Tibial artery (tissue), 4 donors: ENCODE results near the gene PLEKHD1.

Source experiments
- DNase-seq, 2 donors: peaks; one replicate each; pipeline ENCODE4 v3.0.0-alpha.2; 2019
- H3K27ac ChIP-seq, 2 donors: fragments of 200-600 bp; sonication (generic) in 1 of 2; 1 replicate in 1 of 2; 2 replicates in 1 of 2; pipeline ENCODE4 v1.5.1; 2018 to 2019; ENCODE audit warnings: mild to moderate bottlenecking in 1 of 2
- H3K27me3 ChIP-seq, 2 donors: fragments of 200-600 bp; sonication (generic) in 1 of 2; one replicate each; pipeline versions ENCODE4 v1.5.1 to v1.6.0; 2016 to 2019
- H3K36me3 ChIP-seq, 3 donors: fragments of 200-600 bp; sonication (generic) in 2 of 3; one replicate each; pipeline ENCODE4 v1.5.1; 2016 to 2019; ENCODE audit warnings: mild to moderate bottlenecking in 2 of 3
- H3K4me1 ChIP-seq, 4 donors: fragments of 200-600 bp; sonication (generic) in 2 of 4; 1 replicate in 3 of 4; 2 replicates in 1 of 4; pipeline ENCODE4 v1.5.1; 2016 to 2019
- H3K4me3 ChIP-seq, 2 donors: fragments of 200-600 bp; sonication (generic) in 1 of 2; 1 replicate in 1 of 2; 2 replicates in 1 of 2; pipeline ENCODE4 v1.5.1; 2018 to 2019; ENCODE audit warnings: mild to moderate bottlenecking in 2 of 2
- H3K9me3 ChIP-seq, 3 donors: fragments of 200-600 bp; sonication (generic) in 1 of 3; one replicate each; pipeline ENCODE4 v1.5.1; 2016 to 2019
- intact Hi-C: fragments of 100-400 bp; cut with DNase I; formaldehyde crosslinking; loops from one replicate; pipeline ENCODE4 v1.15.0; 2023; ENCODE audit warnings: low total_unique reads
- TF ChIP-seq, protein P1 (sequence below), 2 experiments: fragments of 200-600 bp in 1 of 2; fragments of 450-650 bp in 1 of 2; IDR thresholded peaks; one replicate each; pipeline ENCODE4 v1.5.1; 2017 to 2019; ENCODE audit warnings: antibody characterized with exemption in 2 of 2, mild to moderate bottlenecking in 1 of 2, moderate library complexity in 1 of 2

PLEKHD1 gene

DNA sequence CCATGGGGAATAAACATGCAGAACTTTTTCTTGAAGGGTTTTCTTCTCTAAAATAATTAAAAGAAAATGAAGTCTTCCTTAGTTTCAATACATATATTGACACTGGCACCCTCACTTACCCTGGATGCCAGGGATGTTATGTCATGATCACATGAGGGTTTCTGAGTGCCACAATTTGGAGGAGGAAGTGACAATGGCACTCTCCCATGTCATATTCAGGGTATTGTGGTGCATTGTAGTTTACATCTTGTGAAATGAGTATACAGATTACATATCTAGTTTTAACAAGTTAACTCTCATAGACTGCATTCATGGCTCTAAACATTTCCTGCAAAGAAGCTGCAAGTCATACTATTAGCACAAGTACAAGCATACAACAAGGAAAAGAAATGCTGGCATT is 52.4 kb downstream of the PLEKHD1 start:
- H3K27ac ChIP-seq = no peak overlapping the region
- TF ChIP-seq, protein P1, sequence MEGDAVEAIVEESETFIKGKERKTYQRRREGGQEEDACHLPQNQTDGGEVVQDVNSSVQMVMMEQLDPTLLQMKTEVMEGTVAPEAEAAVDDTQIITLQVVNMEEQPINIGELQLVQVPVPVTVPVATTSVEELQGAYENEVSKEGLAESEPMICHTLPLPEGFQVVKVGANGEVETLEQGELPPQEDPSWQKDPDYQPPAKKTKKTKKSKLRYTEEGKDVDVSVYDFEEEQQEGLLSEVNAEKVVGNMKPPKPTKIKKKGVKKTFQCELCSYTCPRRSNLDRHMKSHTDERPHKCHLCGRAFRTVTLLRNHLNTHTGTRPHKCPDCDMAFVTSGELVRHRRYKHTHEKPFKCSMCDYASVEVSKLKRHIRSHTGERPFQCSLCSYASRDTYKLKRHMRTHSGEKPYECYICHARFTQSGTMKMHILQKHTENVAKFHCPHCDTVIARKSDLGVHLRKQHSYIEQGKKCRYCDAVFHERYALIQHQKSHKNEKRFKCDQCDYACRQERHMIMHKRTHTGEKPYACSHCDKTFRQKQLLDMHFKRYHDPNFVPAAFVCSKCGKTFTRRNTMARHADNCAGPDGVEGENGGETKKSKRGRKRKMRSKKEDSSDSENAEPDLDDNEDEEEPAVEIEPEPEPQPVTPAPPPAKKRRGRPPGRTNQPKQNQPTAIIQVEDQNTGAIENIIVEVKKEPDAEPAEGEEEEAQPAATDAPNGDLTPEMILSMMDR (IDR thresholded peaks at IDR 0.05) = no peak
- no peak overlapping the region for H3K4me3 ChIP-seq
- no peaks in the 10 kb centered on the region for H3K36me3 ChIP-seq
- H3K27me3 ChIP-seq = peaks cover 0 to 15% of the 10 kb centered on the region in 2 donors
- DNase-seq = no peak
- intact Hi-C loops = no loop called here
- H3K4me1 ChIP-seq = peaks cover 0 to 3% (median 0%) of the 10 kb centered on the region in 4 donors
- peaks cover 0 to 8% (median 0%) of the 10 kb centered on the region in 3 donors for H3K9me3 ChIP-seq

DNA sequence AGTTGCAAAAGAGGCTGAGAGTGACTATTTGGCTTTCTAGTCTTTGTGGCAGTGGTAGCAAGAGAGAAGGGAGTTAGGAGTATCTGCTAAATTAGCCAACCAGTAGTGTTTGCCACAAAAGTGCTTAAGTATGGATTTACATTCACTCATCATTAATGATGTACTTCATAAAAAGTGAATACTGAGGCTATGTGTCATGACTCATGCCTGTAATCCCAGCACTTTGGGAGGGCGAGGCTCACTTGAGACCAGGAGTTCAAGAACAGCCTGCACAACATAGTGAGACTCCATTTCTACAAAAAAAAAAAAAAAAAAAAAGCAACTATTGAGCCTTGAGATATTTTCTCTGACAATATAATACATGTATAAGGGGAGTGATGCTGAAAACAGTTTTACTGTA is 53.4 kb downstream of the PLEKHD1 start:
- intact Hi-C loops = no loop called here

DNA sequence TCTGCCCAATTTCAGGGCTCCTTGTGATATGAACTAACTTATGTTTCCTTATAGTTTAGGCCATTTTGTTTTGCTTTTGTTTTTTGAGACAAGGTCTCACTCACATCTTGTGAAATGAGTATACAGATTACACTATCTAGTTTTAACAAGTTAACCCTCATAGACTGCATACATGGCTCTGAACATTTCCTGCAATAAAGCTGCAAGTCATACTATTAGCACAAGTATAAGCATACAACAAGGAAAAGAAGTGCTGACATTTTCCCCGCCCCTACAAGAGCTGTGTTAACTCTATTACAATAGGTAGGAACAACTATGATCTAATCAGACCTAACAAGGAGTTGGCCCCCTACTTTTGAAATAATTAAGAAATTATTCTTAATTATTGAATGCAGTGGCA is 54.2 kb downstream of the PLEKHD1 start:
- TF ChIP-seq, protein P1 (IDR thresholded peaks at IDR 0.05) = no peak
- Histone ChIP-seq H3K36me3 (no peaks in the 10 kb centered on the region), H3K27ac (no peak overlapping the region), H3K27me3 (peaks cover 0 to 8% of the 10 kb centered on the region in 2 donors), H3K9me3 (peaks cover 0 to 8% (median 0%) of the 10 kb centered on the region in 3 donors), H3K4me3 (no peak overlapping the region), H3K4me1 (peaks cover 0 to 3% (median 0%) of the 10 kb centered on the region in 4 donors)
- no peak for DNase-seq
- intact Hi-C loops = no loop called here

More for the DNA sequence above, 53.4 kb downstream of the PLEKHD1 start:
- H3K36me3 ChIP-seq = no peaks in the 10 kb centered on the region
- no peak for DNase-seq
- H3K27ac ChIP-seq = no peak overlapping the region
- peaks cover 0 to 10% of the 10 kb centered on the region in 2 donors for H3K27me3 ChIP-seq
- H3K9me3 ChIP-seq = peaks cover 0 to 8% (median 0%) of the 10 kb centered on the region in 3 donors
- H3K4me3 ChIP-seq = no peak overlapping the region
- peaks cover 0 to 3% (median 0%) of the 10 kb centered on the region in 4 donors for H3K4me1 ChIP-seq
- TF ChIP-seq, protein P1 (IDR thresholded peaks at IDR 0.05) = no peak

DNA sequence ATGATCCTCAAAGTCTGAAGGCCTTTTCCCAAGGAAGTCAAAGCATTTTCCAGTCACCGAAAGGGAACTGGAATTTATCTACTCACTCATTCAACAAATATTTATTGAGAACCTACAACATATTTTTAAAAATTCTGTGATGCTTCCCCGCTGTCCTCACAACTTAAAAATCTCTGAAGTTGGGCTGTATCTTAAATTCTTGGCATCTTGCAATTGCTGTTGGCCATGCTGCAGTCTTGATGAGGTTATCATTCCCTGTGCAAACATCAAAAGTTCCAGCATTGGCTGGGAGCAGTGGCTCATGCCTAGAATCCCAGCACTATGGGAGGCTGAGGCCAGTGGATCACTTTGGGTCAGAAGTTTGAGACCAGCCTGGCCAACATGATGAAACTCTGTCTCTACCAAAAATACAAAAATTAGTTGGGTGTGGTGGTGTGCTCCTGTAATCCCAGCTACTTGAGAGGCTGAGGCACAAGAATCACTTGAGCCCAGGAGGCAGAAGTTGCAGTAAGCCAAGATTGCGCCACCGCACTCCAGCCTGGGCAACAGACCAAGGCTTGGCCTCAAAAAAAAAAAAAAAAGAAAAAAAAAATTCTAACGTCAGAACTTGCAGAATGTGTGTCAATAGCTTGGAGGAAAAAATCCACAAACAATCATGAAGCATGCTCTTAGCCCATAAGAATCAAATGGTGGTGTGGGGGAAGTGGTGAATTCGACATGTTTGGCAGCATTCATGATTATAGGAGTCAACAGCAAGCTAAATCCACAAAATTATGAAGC is 55.3 kb downstream of the PLEKHD1 start:
- peak; percentile 55 to 73 for DNase-seq
- TF ChIP-seq, protein P1 (IDR thresholded peaks at IDR 0.05) = no peak
- Histone ChIP-seq H3K27ac (no peak overlapping the region), H3K4me1 (peaks cover 0 to 3% (median 0%) of the 10 kb centered on the region in 4 donors), H3K36me3 (no peaks in the 10 kb centered on the region), H3K27me3 (peaks cover 0 to 6% of the 10 kb centered on the region in 2 donors), H3K9me3 (peaks cover 0 to 8% (median 0%) of the 10 kb centered on the region in 3 donors), H3K4me3 (no peak overlapping the region)
- intact Hi-C loops = no loop called here

DNA sequence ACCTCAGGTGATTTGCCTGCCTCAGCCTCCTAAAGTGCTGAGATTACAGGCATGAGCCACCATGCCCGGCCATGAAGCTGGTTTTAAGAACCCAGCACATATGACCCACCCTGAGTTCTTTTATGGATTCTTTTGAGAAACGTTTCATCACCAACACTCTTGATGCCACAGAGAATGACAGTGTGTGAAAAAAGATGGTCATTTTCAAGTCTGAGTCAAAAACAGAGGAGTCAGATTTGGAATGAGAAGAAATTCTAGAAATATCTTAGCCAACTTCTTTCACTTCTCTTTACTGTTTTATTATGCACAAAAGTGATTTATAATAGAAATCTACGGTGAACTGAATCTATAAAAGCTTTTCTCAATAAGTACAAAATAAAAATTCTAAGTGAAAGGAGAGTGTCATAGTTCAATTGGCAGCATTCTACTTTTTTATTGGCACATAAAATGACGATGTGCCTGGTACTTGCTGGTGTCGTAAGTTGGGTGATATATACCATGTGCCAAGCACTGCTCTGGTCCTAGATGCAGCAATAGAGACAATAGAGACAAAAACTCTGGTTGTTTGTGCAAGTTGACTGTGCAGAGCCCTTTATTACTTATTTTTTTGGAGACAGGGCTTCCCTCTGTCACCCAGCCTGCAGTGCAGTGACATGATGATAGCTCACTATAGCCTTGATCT is 56.3 kb downstream of the PLEKHD1 start:
- Histone ChIP-seq H3K27me3 (peaks cover 0 to 10% of the 10 kb centered on the region in 2 donors), H3K27ac (no peak overlapping the region), H3K4me3 (no peak overlapping the region), H3K36me3 (no peaks in the 10 kb centered on the region), H3K9me3 (peaks cover 0 to 8% (median 0%) of the 10 kb centered on the region in 3 donors), H3K4me1 (peaks cover 0 to 3% (median 0%) of the 10 kb centered on the region in 4 donors)
- DNase-seq = no peak
- intact Hi-C loops = no loop called here
- TF ChIP-seq, protein P1 (IDR thresholded peaks at IDR 0.05) = no peak
